H9 (cell line): ENCODE measurements around the gene VPS25. TPM values are rescaled to one million over a fixed set of nuclear protein-coding genes. Genes with fewer than 3 reads are reported as not detected.

Source experiments
- DNase-seq: peaks from one replicate; pipeline ENCODE4 v3.0.0-alpha.2; 2017
- H2AFZ ChIP-seq: one replicate; pipeline ENCODE4 v1.6.1; 2013; ENCODE audit warnings: mild to moderate bottlenecking, low read length, control low read depth, moderate library complexity
- H2AK5ac ChIP-seq: 2 replicates; pipeline ENCODE4 v1.6.1; 2013; ENCODE audit warnings: low read length, control low read depth, mixed read lengths; ENCODE audit not compliant: insufficient read length
- H2BK120ac ChIP-seq: one replicate; pipeline ENCODE4 v1.6.1; 2013; ENCODE audit warnings: low read depth, mild to moderate bottlenecking, low read length, control low read depth, inconsistent platforms; ENCODE audit not compliant: poor library complexity, severe bottlenecking
- H2BK12ac ChIP-seq: 2 replicates; pipeline ENCODE4 v1.6.1; 2013; ENCODE audit warnings: low read length, control low read depth, mixed read lengths, low read depth; ENCODE audit not compliant: insufficient read length
- H2BK15ac ChIP-seq: 2 replicates; pipeline ENCODE4 v1.6.1; 2013; ENCODE audit warnings: low read depth, low read length, control low read depth
- H2BK20ac ChIP-seq: one replicate; pipeline ENCODE4 v1.6.1; 2013; ENCODE audit warnings: low read depth, mild to moderate bottlenecking, low read length, control low read depth, inconsistent platforms; ENCODE audit not compliant: poor library complexity, severe bottlenecking
- H2BK5ac ChIP-seq: 2 replicates; pipeline ENCODE4 v1.6.1; 2013; ENCODE audit warnings: low read length, control low read depth, mixed read lengths; ENCODE audit not compliant: insufficient read length
- H3K14ac ChIP-seq: 2 replicates; pipeline ENCODE4 v1.6.1; 2013; ENCODE audit warnings: low read length, control low read depth; ENCODE audit not compliant: insufficient read depth
- H3K18ac ChIP-seq: 2 replicates; pipeline ENCODE4 v1.6.1; 2013; ENCODE audit warnings: low read depth, mild to moderate bottlenecking, mixed read lengths, low read length, control low read depth; ENCODE audit not compliant: insufficient read length
- H3K23ac ChIP-seq: 2 replicates; pipeline ENCODE4 v1.6.1; 2013; ENCODE audit warnings: low read length, control low read depth, mixed read lengths, low read depth; ENCODE audit not compliant: insufficient read length
- H3K23me2 ChIP-seq: 2 replicates; pipeline ENCODE4 v1.6.1; 2013; ENCODE audit warnings: low read depth, mild to moderate bottlenecking, mixed read lengths, low read length, control low read depth; ENCODE audit not compliant: insufficient read length, poor library complexity, severe bottlenecking
- H3K27ac ChIP-seq: 2 replicates; pipeline ENCODE4 v1.5.1; 2013; ENCODE audit warnings: low read length, control low read depth, mixed read lengths, low read depth; ENCODE audit not compliant: insufficient read length
- H3K27me3 ChIP-seq: 2 replicates; pipeline ENCODE4 v1.6.1; 2013; ENCODE audit warnings: low read length, control low read depth, inconsistent platforms; ENCODE audit not compliant: insufficient read depth
- H3K4ac ChIP-seq: 2 replicates; pipeline ENCODE4 v1.6.1; 2013; ENCODE audit warnings: low read depth, mild to moderate bottlenecking, control low read depth, inconsistent platforms, low read length, moderate library complexity
- H3K4me1 ChIP-seq: 2 replicates; pipeline ENCODE4 v1.6.1; 2013; ENCODE audit warnings: low read length, control low read depth, inconsistent platforms; ENCODE audit not compliant: insufficient read depth
- H3K4me2 ChIP-seq: 2 replicates; pipeline ENCODE4 v1.6.1; 2013; ENCODE audit warnings: low read length, control low read depth, mixed read lengths; ENCODE audit not compliant: insufficient read length, insufficient read depth
- H3K56ac ChIP-seq: 2 replicates; pipeline ENCODE4 v1.6.1; 2013; ENCODE audit warnings: low read depth, mild to moderate bottlenecking, mixed read lengths, low read length, control low read depth; ENCODE audit not compliant: insufficient read length
- H3K79me1 ChIP-seq: 2 replicates; pipeline ENCODE4 v1.6.1; 2013; ENCODE audit warnings: low read depth, mild to moderate bottlenecking, moderate library complexity, low read length, control low read depth, inconsistent platforms; ENCODE audit not compliant: insufficient read depth, poor library complexity, severe bottlenecking
- H3K79me2 ChIP-seq: 2 replicates; pipeline ENCODE4 v1.6.1; 2013; ENCODE audit warnings: low read length, control low read depth, inconsistent platforms; ENCODE audit not compliant: insufficient read depth
- H3K9ac ChIP-seq: 2 replicates; pipeline ENCODE4 v1.6.1; 2013; ENCODE audit warnings: low read length, control low read depth, mixed read lengths; ENCODE audit not compliant: insufficient read length; ENCODE audit errors: extremely low read depth
- H3K9me3 ChIP-seq: one replicate; pipeline ENCODE4 v1.6.1; 2013; ENCODE audit warnings: low read depth, low read length, inconsistent platforms; ENCODE audit not compliant: control insufficient read depth
- H3T11ph ChIP-seq: one replicate; pipeline ENCODE4 v1.6.1; 2013; ENCODE audit warnings: mild to moderate bottlenecking, low read length, control low read depth, inconsistent platforms
- H4K20me1 ChIP-seq: one replicate; pipeline ENCODE4 v1.6.1; 2013; ENCODE audit not compliant: control insufficient read depth, insufficient read length, insufficient read depth
- H4K5ac ChIP-seq: 2 replicates; pipeline ENCODE4 v1.6.1; 2013; ENCODE audit warnings: low read depth, mild to moderate bottlenecking, mixed read lengths, low read length, control low read depth; ENCODE audit not compliant: insufficient read length
- H4K8ac ChIP-seq: replicated peaks from 2 replicates; pipeline ENCODE4 v1.6.1; 2013; ENCODE audit warnings: low read length, control low read depth, mixed read lengths, low read depth; ENCODE audit not compliant: insufficient read length
- H4K91ac ChIP-seq: 2 replicates; pipeline ENCODE4 v1.6.1; 2013; ENCODE audit warnings: low read depth, mild to moderate bottlenecking, moderate library complexity, mixed read lengths, low read length, control low read depth; ENCODE audit not compliant: insufficient read length
- H3K27ac Mint-ChIP-seq, 3 experiments: 2 replicates in 2 of 3; 3 replicates in 1 of 3; pipeline ENCODE4 v1.8.0; 2020 to 2021; ENCODE audit warnings: mixed read lengths in 3 of 3, mild to moderate bottlenecking in 1 of 3, moderate library complexity in 1 of 3
- H3K27me3 Mint-ChIP-seq: 2 replicates; pipeline ENCODE4 v1.8.0; 2021; ENCODE audit warnings: low read depth, mild to moderate bottlenecking, moderate library complexity, mixed read lengths
- H3K36me3 Mint-ChIP-seq, 3 experiments: 2 replicates in 2 of 3; 3 replicates in 1 of 3; pipeline ENCODE4 v1.8.0; 2020 to 2021; ENCODE audit warnings: low read depth in 3 of 3, mixed read lengths in 3 of 3; ENCODE audit not compliant: insufficient read depth in 1 of 3
- H3K4me1 Mint-ChIP-seq, 2 experiments: 2 replicates each; pipeline ENCODE4 v1.8.0; 2020; ENCODE audit warnings: mixed read lengths in 2 of 2
- H3K4me3 Mint-ChIP-seq, 2 experiments: 2 replicates in 1 of 2; 3 replicates in 1 of 2; pipeline ENCODE4 v1.8.0; 2020 to 2021; ENCODE audit warnings: mild to moderate bottlenecking in 2 of 2, mixed read lengths in 2 of 2, moderate library complexity in 1 of 2
- H3K9me3 Mint-ChIP-seq, 2 experiments: 2 replicates in 1 of 2; 3 replicates in 1 of 2; pipeline ENCODE4 v1.8.0; 2020; ENCODE audit warnings: mild to moderate bottlenecking in 2 of 2, mixed read lengths in 2 of 2, moderate library complexity in 1 of 2
- WGBS: extraction: QIAGEN DNeasy Blood & Tissue Kit; methylation state at CpG from one replicate; pipeline ENCODE4 v1.1.7; 2013; ENCODE audit warnings: missing lambda C conversion rate, low lambda C conversion rate, mixed read lengths; ENCODE audit not compliant: insufficient read length; ENCODE audit errors: extremely low coverage; 5-methylcytosine and 5-hydroxymethylcytosine counted together
- total RNA-seq: library from RNA; stranded (reverse); gene quantifications from 2 replicates; pipeline ENCODE4 v1.2.1, GENCODE V29; 2021
- TF ChIP-seq, protein P1 (sequence below): fragments of 200-600 bp; sonication (generic); conservative IDR thresholded peaks from 3 replicates; pipeline ENCODE4 v1.8.0; 2021; ENCODE audit warnings: antibody characterized with exemption, mild to moderate bottlenecking

The VPS25 gene
- total RNA-seq, 1 experiment from 2014 or later = 113 TPM

DNA sequence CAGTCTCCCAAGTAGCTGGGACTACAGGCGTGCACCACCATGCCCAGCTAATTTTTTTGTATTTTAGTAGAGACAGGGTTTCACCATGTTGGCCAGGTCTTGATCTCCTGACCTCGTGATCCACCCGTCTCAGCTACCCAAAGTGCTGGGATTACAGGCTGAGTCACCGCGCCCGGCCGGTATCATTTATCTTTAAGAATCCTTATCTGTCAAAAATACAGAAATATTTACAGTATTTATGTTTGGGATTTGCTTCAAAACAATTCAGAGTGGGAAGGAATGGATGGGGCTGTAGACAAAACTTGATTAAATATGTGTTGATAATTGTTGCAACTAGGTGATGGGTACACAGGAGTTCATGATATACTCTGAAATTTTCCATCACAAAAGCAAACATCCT lies 47.9 kb downstream of the VPS25 start:
- no CpG with 5 or more reads among the region's 7 CpGs for WGBS
- H2BK12ac ChIP-seq = no peak overlapping the region
- no peaks in the 10 kb centered on the region for H3K9me3 Mint-ChIP-seq

More for the DNA sequence above, 47.9 kb downstream of the VPS25 start:
- Histone ChIP-seq H3K4ac (no peak overlapping the region), H3K27ac (no peak overlapping the region), H3K4me1 (no peaks in the 10 kb centered on the region), H2BK120ac (no peak overlapping the region), H3K4me2 (no peak overlapping the region), H3K27me3 (no peaks in the 10 kb centered on the region), H4K91ac (no peak overlapping the region), H3K79me2 (peaks cover 3% of the 10 kb centered on the region; the same call in 1 of the 2 replicates), H3K23ac (no peak overlapping the region), H2AK5ac (no peak overlapping the region), H2AFZ (no peak overlapping the region), H2BK15ac (no peak overlapping the region), H2BK20ac (no peak overlapping the region), H3K14ac (no peak overlapping the region), H4K8ac (no peak overlapping the region), H3K79me1 (no peaks in the 10 kb centered on the region), H3K23me2 (peaks cover 6% of the 10 kb centered on the region), H3K9ac (no peak overlapping the region), H3K18ac (no peak overlapping the region), H3K56ac (no peak overlapping the region), H3K9me3 (no peaks in the 10 kb centered on the region), H3T11ph (no peak overlapping the region), H4K20me1 (no peaks in the 10 kb centered on the region), H4K5ac (no peak overlapping the region), H2BK5ac (no peak overlapping the region)
- H3K27ac Mint-ChIP-seq = no peak overlapping the region
- TF ChIP-seq, protein P1, sequence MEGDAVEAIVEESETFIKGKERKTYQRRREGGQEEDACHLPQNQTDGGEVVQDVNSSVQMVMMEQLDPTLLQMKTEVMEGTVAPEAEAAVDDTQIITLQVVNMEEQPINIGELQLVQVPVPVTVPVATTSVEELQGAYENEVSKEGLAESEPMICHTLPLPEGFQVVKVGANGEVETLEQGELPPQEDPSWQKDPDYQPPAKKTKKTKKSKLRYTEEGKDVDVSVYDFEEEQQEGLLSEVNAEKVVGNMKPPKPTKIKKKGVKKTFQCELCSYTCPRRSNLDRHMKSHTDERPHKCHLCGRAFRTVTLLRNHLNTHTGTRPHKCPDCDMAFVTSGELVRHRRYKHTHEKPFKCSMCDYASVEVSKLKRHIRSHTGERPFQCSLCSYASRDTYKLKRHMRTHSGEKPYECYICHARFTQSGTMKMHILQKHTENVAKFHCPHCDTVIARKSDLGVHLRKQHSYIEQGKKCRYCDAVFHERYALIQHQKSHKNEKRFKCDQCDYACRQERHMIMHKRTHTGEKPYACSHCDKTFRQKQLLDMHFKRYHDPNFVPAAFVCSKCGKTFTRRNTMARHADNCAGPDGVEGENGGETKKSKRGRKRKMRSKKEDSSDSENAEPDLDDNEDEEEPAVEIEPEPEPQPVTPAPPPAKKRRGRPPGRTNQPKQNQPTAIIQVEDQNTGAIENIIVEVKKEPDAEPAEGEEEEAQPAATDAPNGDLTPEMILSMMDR = no peak
- H3K4me3 Mint-ChIP-seq = no peak overlapping the region
- peaks cover 6 to 7% of the 10 kb centered on the region in 2 experiments for H3K4me1 Mint-ChIP-seq
- H3K36me3 Mint-ChIP-seq = peaks cover 19 to 57% (median 40%) of the 10 kb centered on the region in 3 experiments
- DNase-seq = no peak
- H3K27me3 Mint-ChIP-seq = no peaks in the 10 kb centered on the region; the same call in 1 of the 2 replicates
